Activated naive CD8-positive, alpha-beta T cell treated with anti-CD3 and anti-CD28 coated beads, Interleukin-2, amount 50 U/mL, for 16 hours (primary cell): Measurements from ENCODE around the gene WNT8B.

Experiments used
- DNase-seq: peaks from one replicate; pipeline ENCODE4 v3.0.0-alpha.2; 2020; ENCODE audit warnings: low read depth, low spot score

The WNT8B gene

GRCh38 chr10:100462709-100463108 is at the start of gene WNT8B:
Gene WNT8B, plus strand, starts transcription at chr10:100463009. Its CDS starts 160 bp downstream, at chr10:100463169.
- DNase-seq, result no peak

DNA sequence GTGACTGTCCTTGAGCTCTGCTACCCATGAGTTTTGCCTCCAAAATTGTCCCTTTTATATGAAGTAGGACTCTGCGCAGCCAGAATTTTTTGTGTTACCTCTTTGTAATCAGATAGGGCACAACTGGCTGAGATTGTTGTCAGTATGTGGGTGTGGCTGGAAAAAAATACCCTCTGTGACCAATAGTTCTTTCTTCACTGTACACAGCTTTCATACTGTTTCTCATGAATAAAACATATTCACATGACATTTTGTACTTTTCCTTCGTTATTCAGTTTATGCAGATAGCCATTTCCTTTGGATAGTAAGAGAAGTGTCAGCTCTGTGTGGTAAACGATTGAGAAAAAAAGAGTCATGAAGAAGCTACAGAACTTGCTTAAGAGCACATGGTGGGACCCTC is 49.6 kb upstream of the WNT8B start:
- DNase-seq, result no peak

- DNase-seq, result no peak
These were observed 42.8 kb upstream of the WNT8B start for GRCh38 chr10:100419911-100420449.

GRCh38 chr10:100427374-100427773 is 35.4 kb upstream of the WNT8B start:
- no peak for DNase-seq

- DNase-seq, result peak; percentile 94
These were observed 29.3 kb upstream of the WNT8B start for GRCh38 chr10:100433253-100434240.

DNA sequence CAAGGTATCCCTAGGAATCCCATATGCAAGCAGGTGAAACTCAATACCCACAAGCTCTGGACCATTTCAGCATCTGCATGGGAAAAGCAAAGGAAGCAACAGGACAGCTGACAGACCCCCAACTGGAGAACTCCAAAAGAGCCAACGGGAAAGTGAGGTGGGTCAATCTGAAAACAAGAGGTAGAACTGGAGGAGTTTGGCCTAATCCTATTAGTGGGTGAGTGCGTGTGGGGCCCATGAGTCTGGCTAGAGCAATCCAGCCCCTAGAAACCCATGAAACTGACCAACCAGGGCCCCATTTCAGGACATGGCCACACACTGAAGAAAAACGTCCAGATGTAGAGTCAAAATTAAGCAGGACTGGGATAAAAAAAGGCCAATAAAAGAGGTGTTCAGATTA is 26.6 kb upstream of the WNT8B start:
- no peak for DNase-seq

- no peak for DNase-seq
These were observed 24.0 kb upstream of the WNT8B start for GRCh38 chr10:100438674-100439315.

GRCh38 chr10:100442548-100442947 is 20.3 kb upstream of the WNT8B start:
- no peak for DNase-seq

DNA sequence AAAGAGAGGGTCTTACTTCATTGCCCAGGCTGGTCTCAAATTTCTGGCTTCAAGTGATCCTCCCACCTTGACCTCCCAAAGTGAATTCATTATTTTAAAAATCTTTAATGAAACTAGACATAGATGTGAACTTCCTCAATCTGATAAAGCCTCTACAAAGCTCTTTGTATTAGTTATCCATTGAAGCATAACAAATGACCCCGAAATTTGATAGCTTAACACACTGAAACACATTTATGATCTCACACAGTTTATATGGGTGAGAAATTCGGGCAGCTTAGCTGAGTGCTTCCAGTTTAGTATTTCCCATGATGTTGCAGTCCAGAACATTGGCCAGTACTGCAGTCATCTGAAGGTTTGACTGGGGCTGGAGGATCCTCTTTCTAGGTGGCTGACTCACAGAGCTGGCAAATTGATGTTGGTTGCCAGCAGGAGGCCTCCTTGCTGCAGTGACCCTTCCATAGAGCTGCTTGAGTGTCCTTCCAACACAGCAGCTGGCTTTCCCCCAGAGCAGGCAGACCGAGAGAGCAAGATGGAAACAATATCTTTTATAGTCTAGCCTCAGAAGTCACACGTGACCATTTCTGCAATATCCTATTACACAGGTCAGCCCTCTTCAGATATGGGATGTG is 16.6 kb upstream of the WNT8B start:
- DNase-seq, result no peak

DNA sequence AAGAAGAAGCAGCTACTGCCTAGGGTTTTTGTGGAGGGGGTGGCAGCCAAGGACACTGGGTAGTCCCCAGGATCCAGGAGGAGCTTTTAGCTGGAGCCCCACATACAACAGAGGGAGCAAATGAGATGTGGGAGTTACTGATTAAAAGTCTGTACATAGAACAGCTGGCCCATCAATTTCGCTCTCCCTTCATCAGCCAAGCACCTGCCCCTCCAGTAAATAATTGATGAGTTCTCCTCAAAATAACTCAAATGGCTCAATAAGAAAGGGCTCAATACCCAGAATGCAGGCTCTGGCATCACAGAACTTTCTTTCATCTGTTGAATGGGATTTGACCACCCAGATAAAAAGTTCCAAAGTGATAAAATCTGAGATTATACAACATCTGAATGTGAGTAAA is 15.1 kb upstream of the WNT8B start:
- no peak for DNase-seq

DNA sequence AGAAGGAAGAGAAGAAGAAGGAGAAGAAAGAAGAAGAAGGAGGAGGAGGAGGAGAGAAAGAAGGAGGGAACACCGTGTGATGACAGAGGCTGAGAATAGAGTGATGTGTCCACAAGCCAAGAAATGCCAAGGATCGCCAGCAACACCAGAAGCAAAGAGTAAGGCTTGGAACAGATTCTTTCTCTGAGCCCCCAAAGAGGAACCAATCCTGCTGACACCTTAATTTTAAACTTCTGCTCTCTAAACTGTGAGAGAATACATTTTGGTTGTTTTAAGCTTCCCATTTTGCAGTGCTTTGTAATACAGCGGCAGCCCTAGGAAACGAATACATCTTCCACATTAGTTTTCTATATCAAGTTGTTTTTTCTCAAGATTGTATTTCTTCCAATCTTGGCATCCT is 13.9 kb upstream of the WNT8B start:
- DNase-seq, result no peak

DNA sequence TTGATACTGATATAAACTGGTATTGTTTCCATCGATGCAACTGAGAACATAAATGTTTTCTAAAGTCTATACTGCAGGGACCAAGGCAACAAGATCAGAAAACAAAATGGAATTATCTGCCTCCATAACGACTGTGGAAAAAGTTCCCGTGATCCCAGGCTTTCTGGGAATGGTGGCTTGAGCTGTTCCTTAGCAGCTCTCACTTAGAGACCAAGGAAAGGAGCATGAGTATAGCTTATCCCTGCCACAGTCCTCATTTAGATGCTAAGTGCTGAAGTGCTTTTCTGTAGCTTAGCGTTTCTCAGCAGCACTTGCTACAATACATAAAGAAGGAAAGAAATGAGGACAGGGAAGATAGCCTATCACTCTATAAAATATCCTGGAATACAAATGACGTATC is 5.5 kb downstream of the WNT8B start:
- no peak for DNase-seq

GRCh38 chr10:100468978-100469377 is 6.2 kb downstream of the WNT8B start:
- no peak for DNase-seq

GRCh38 chr10:100469756-100470155 is 6.9 kb downstream of the WNT8B start:
- DNase-seq, result no peak

DNA sequence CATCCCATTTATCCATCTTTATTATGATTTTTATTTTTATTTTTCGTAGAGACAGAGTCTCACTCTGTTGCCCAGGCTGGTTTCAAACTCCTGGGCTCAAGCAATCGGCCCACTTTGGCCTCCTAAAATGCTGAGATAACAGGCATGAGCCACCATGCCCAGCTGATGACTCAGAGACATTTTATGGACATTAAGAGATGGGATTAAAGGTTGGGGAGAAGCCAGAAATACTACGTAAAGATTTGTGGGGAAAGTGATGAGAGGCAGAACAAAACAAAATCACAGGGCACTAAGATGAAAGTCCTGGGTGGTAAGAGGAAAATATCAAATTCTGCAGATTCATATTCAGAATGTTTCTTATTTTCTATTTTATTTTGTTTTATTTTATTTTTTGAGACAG is 7.6 kb downstream of the WNT8B start:
- no peak for DNase-seq

DNA sequence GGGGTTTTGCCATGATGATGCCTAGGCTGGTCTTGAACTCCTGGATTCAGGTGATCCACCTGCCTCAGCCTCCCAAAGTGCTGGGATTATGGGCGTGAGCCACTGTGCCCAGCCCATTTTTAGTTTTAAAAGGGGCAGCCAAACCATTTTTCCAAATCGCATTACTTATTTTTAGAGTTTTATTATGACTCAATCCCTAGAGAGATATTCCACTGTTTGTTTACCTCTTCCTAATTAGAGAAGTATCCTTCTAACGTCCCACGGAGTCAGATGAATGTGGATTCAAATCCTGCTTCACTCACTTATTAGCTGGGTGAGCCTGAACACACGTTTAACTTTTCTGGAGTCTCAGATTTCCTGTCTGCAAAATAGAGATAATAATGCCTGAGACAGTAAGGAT is 15.2 kb downstream of the WNT8B start:
- no peak for DNase-seq

DNA sequence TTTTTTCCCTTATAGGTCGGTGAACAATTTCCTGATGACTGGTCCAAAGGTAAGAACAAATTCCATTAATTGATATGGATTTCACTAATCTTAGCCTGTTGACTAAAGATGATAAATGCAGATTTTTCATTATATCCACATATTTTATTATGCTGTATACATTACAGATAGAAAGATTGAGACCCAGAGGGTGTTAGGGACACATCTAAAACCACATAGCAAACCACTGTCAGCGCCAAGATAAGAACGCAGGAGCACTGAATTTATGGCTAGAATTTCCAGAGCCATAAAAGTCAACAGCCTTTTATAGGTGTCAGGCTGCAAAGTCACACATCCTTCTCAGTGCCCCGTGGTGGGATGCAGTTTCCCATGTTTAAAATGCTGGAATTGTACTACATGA is 16.2 kb downstream of the WNT8B start:
- no peak for DNase-seq

GRCh38 chr10:100480002-100480401 is 17.2 kb downstream of the WNT8B start:
- DNase-seq, result no peak

GRCh38 chr10:100481462-100482081 is 18.8 kb downstream of the WNT8B start:
- DNase-seq, result peak; percentile 76

DNA sequence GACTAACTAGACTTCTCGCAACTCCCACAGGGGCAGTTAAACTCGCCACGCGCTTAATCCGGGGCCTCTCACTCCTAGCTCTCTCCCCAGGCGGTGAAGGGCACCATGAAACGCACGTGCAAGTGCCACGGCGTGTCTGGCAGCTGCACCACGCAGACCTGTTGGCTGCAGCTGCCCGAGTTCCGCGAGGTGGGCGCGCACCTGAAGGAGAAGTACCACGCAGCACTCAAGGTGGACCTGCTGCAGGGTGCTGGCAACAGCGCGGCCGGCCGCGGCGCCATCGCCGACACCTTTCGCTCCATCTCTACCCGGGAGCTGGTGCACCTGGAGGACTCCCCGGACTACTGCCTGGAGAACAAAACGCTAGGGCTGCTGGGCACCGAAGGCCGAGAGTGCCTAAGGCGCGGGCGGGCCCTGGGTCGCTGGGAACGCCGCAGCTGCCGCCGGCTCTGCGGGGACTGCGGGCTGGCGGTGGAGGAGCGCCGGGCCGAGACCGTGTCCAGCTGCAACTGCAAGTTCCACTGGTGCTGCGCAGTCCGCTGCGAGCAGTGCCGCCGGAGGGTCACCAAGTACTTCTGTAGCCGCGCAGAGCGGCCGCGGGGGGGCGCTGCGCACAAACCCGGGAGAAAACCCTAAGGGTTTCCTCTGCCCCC is 19.5 kb downstream of the WNT8B start:
- peak; percentile 44 for DNase-seq

DNA sequence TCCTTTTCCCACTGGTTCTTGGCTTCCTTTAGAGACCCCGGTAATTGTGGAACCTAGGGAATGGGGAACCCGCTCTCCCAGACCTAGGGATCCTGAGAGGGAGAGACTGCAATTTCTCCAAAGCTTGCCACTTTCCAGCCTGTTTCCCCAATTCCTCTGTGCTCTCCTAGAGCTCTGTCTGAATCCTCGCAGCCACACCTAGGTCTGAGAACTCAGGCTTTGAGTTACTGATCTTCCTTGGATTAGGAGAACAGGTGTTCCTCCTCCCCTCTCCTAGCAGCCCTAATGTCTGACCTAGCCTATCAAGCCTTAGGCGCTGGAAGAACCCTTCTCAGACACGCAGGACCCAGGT is 20.0 kb downstream of the WNT8B start:
- no peak for DNase-seq
